Keratinocyte (primary cell): ENCODE measurements around the gene REEP2. TPM values are rescaled to one million over a fixed set of nuclear protein-coding genes. Genes with fewer than 3 reads are reported as not detected.

Source experiments
- DNase-seq: peaks from one replicate; pipeline ENCODE4 v3.0.0-alpha.2; 2011; ENCODE audit warnings: low read depth, missing footprints, low spot score
- FAIRE-seq: peaks from 2 replicates; lab custom pipeline; 2011; peaks lifted over from hg19 to GRCh38; lab: Jason Lieb, UNC
- H2AFZ ChIP-seq: 2 replicates; pipeline ENCODE4 v1.6.0; 2012; ENCODE audit warnings: low read length, control low read depth, inconsistent platforms; ENCODE audit not compliant: control insufficient read depth
- H3K27ac ChIP-seq: 2 replicates; pipeline ENCODE4 v1.5.1; 2011; ENCODE audit warnings: low read length; ENCODE audit not compliant: control insufficient read depth, insufficient read depth
- H3K27me3 ChIP-seq: 3 replicates; pipeline ENCODE4 v1.6.0; 2011; ENCODE audit warnings: low read length; ENCODE audit not compliant: control insufficient read depth, insufficient read depth; ENCODE audit errors: extremely low read depth
- H3K36me3 ChIP-seq, 2 experiments: 2 replicates in 1 of 2; 3 replicates in 1 of 2; pipeline ENCODE4 v1.5.1; 2011; ENCODE audit warnings: low read length in 2 of 2, mild to moderate bottlenecking in 1 of 2; ENCODE audit not compliant: control insufficient read depth in 2 of 2, insufficient read depth in 2 of 2; ENCODE audit errors: extremely low read depth in 1 of 2
- H3K4me1 ChIP-seq: 3 replicates; pipeline ENCODE4 v1.5.1; 2011; ENCODE audit warnings: low read length; ENCODE audit not compliant: control insufficient read depth, insufficient read depth; ENCODE audit errors: extremely low read depth
- H3K4me2 ChIP-seq: 3 replicates; pipeline ENCODE4 v1.6.0; 2011; ENCODE audit warnings: low read depth, low read length; ENCODE audit not compliant: control insufficient read depth, insufficient read depth; ENCODE audit errors: extremely low read depth
- H3K4me3 ChIP-seq, 3 experiments: fragments of 200-600 bp in 1 of 3; sonication (generic) in 1 of 3; 2 replicates in 2 of 3; 3 replicates in 1 of 3; pipeline ENCODE4 v1.5.1; 2011 to 2016; ENCODE audit warnings: low read length in 3 of 3, mild to moderate bottlenecking in 3 of 3, control low read depth in 2 of 3, inconsistent platforms in 1 of 3, low read depth in 1 of 3, mixed read lengths in 1 of 3, mixed run types in 1 of 3, moderate library complexity in 1 of 3; ENCODE audit not compliant: control insufficient read depth in 2 of 3, insufficient read depth in 2 of 3; ENCODE audit errors: extremely low read depth in 1 of 3
- H3K79me2 ChIP-seq: 2 replicates; pipeline ENCODE4 v1.6.0; 2012; ENCODE audit warnings: low read length; ENCODE audit not compliant: control insufficient read depth, insufficient read depth
- H3K9ac ChIP-seq: 3 replicates; pipeline ENCODE4 v1.6.0; 2011; ENCODE audit warnings: low read length; ENCODE audit not compliant: control insufficient read depth, insufficient read depth; ENCODE audit errors: extremely low read depth
- H3K9me1 ChIP-seq: 3 replicates; pipeline ENCODE4 v1.6.0; 2011; ENCODE audit warnings: low read length; ENCODE audit not compliant: control insufficient read depth, insufficient read depth; ENCODE audit errors: extremely low read depth
- H3K9me3 ChIP-seq: 2 replicates; pipeline ENCODE4 v1.5.1; 2012; ENCODE audit warnings: low read depth, low read length; ENCODE audit not compliant: control insufficient read depth
- H4K20me1 ChIP-seq: 3 replicates; pipeline ENCODE4 v1.6.0; 2011; ENCODE audit warnings: low read length; ENCODE audit not compliant: control insufficient read depth, insufficient read depth; ENCODE audit errors: extremely low read depth
- CTCF ChIP-seq, 3 experiments: IDR thresholded peaks in 1 of 3; conservative IDR thresholded peaks in 1 of 3; optimal IDR thresholded peaks in 1 of 3; 2 replicates in 2 of 3; 3 replicates in 1 of 3; pipeline versions ENCODE3 to v1.5.1; 2011; ENCODE audit warnings: low read length in 3 of 3, mild to moderate bottlenecking in 3 of 3, moderate library complexity in 2 of 3, control low read depth in 1 of 3, inconsistent platforms in 1 of 3; ENCODE audit not compliant: insufficient read depth in 2 of 3; ENCODE audit errors: extremely low read depth in 1 of 3
- EZH2 ChIP-seq: IDR thresholded peaks from one replicate; pipeline ENCODE4 v1.6.1; 2012; ENCODE audit warnings: inconsistent platforms, mild to moderate bottlenecking, low read length, moderate library complexity
- dilution Hi-C: fragments of 300-500 bp; cut with MboI; formaldehyde crosslinking; loops from one replicate; pipeline ENCODE4 v1.7.0; 2020; ENCODE audit warnings: low sequenced_read_pairs; ENCODE audit not compliant: extremely low pct_ligation_motif_present
- polyA plus RNA-seq, 5 experiments: library from polyadenylated mRNA; depleted of rRNA in 3 of 5; stranded (reverse) in 3 of 5; stranded (forward) in 1 of 5; unstranded in 1 of 5; fragments of >200 nt; gene quantifications; 1 replicate in 1 of 5; 2 replicates in 3 of 5; 3 replicates in 1 of 5; pipeline versions ENCODE4 v1.2.1 to v1.2.3, GENCODE V29; 2011 to 2012; ENCODE audit warnings: missing spikeins in 2 of 5, low read depth in 1 of 5, low replicate concordance in 1 of 5

Gene REEP2
- polyA plus RNA-seq, 1 donor (not counting 4 experiments of a cell fraction or from before 2014, with no cell fraction given) = 0.35 TPM

GRCh38 chr5:138435943-138436342, 2.9 kb upstream of the REEP2 start:
- H2AFZ ChIP-seq = no peak overlapping the region
- no peak overlapping the region for H3K9ac ChIP-seq
- H3K36me3 ChIP-seq = peaks cover 17 to 18% of the 10 kb centered on the region in 2 experiments
- H3K4me2 ChIP-seq = no peak overlapping the region
- H3K79me2 ChIP-seq = no peaks in the 10 kb centered on the region
- H3K27ac ChIP-seq = no peak overlapping the region
- DNase-seq (no peak), FAIRE-seq (no peak)
- peaks cover 3% of the 10 kb centered on the region for H3K27me3 ChIP-seq
- no peak overlapping the region for H3K4me3 ChIP-seq
- peaks cover 6% of the 10 kb centered on the region for H3K4me1 ChIP-seq
- no peak for TF ChIP-seq CTCF (optimal IDR thresholded peaks at IDR 0.05 in 1 of 3, IDR thresholded peaks at IDR 0.05 in 1 of 3, conservative IDR thresholded peaks at IDR 0.05 in 1 of 3; ENCODE audit: extremely low read depth in 1 of 3, insufficient read depth in 2 of 3, low read length in 3 of 3)
- no peak for TF ChIP-seq EZH2
- dilution Hi-C loops = no loop called here
- no peaks in the 10 kb centered on the region for H4K20me1 ChIP-seq
- H3K9me3 ChIP-seq = no peaks in the 10 kb centered on the region
- H3K9me1 ChIP-seq = no peaks in the 10 kb centered on the region

GRCh38 chr5:138438003-138438723, 694 bp upstream of the REEP2 start:
- Histone ChIP-seq H3K9ac (no peak overlapping the region), H3K79me2 (no peaks in the 10 kb centered on the region), H2AFZ (no peak overlapping the region), H3K9me1 (no peaks in the 10 kb centered on the region), H4K20me1 (no peaks in the 10 kb centered on the region), H3K27ac (no peak overlapping the region), H3K4me1 (peaks cover 6% of the 10 kb centered on the region), H3K4me2 (peak overlapping the region; percentile 75), H3K27me3 (peaks cover 3% of the 10 kb centered on the region), H3K36me3 (peaks cover 11 to 12% of the 10 kb centered on the region in 2 experiments), H3K4me3 (peak overlapping the region in 1 of 3 experiments; percentile 50), H3K9me3 (no peaks in the 10 kb centered on the region)
- no peak for TF ChIP-seq EZH2
- no peak for TF ChIP-seq CTCF (optimal IDR thresholded peaks at IDR 0.05 in 1 of 3, IDR thresholded peaks at IDR 0.05 in 1 of 3, conservative IDR thresholded peaks at IDR 0.05 in 1 of 3; ENCODE audit: extremely low read depth in 1 of 3, insufficient read depth in 2 of 3, low read length in 3 of 3)
- DNase-seq = no peak
- FAIRE-seq = no peak
- dilution Hi-C loops = no loop called here
